Stimulated activated CD8-positive, alpha-beta memory T cell treated with anti-CD3 and anti-CD28 coated beads, Interleukin-4, amount 100 ng/mL, for 48 hours (primary cell): ENCODE measurements around the gene EZH1.
"Not testable (repeated sequence)": the region's sequence is repeated elsewhere in the genome, so short reads cannot be mapped to it uniquely, and the experiment has no call there.

Source experiments
- DNase-seq: peaks from one replicate; pipeline ENCODE4 v3.0.0-alpha.2; 2020

The EZH1 gene

GRCh38 chr17:42769964-42770363, 25.1 kb upstream of the EZH1 start:
- not testable (repeated sequence) for DNase-seq

GRCh38 chr17:42768006-42768405, 23.2 kb upstream of the EZH1 start:
- DNase-seq: not testable (repeated sequence)

GRCh38 chr17:42767512-42767911, 22.7 kb upstream of the EZH1 start:
- DNase-seq: no peak

- DNase-seq: no peak
Observed at GRCh38 chr17:42766124-42766523, 21.3 kb upstream of the EZH1 start.

GRCh38 chr17:42761638-42762037, 16.8 kb upstream of the EZH1 start:
- no peak for DNase-seq

- no peak for DNase-seq
Observed at GRCh38 chr17:42760652-42761581, 16.1 kb upstream of the EZH1 start, which contains the start of gene RAMP2. RAMP2 (plus strand) TSS chr17:42761227; CDS start chr17:42761262, 35 bp downstream.

- DNase-seq: no peak
Observed at GRCh38 chr17:42759982-42760651, 15.3 kb upstream of the EZH1 start.

- no peak for DNase-seq
Observed at GRCh38 chr17:42754782-42755181, 9.9 kb upstream of the EZH1 start.

- DNase-seq: no peak
Observed at GRCh38 chr17:42751628-42752027, 6.8 kb upstream of the EZH1 start.

GRCh38 chr17:42750739-42751344, 6.0 kb upstream of the EZH1 start:
- no peak for DNase-seq

- no peak for DNase-seq
Observed at GRCh38 chr17:42748908-42749798, 4.3 kb upstream of the EZH1 start.

- no peak for DNase-seq
Observed at GRCh38 chr17:42748202-42748907, 3.5 kb upstream of the EZH1 start.

- peak; percentile 79 for DNase-seq
Observed at GRCh38 chr17:42744283-42744805, 496 bp downstream of the EZH1 start.

- no peak for DNase-seq
Observed at GRCh38 chr17:42743595-42744282, 1.1 kb downstream of the EZH1 start.

- DNase-seq: not testable (repeated sequence)
Observed at GRCh38 chr17:42742916-42743315, 1.9 kb downstream of the EZH1 start.

- DNase-seq: no peak
Observed at GRCh38 chr17:42740699-42741098, 4.1 kb downstream of the EZH1 start.

GRCh38 chr17:42725143-42725542, 19.7 kb downstream of the EZH1 start:
- DNase-seq: no peak

- DNase-seq: no peak
Observed at GRCh38 chr17:42723636-42724035, 21.2 kb downstream of the EZH1 start.

GRCh38 chr17:42720996-42721583, 23.8 kb downstream of the EZH1 start:
- DNase-seq: no peak

GRCh38 chr17:42709561-42709960, 35.3 kb downstream of the EZH1 start:
- no peak for DNase-seq

- DNase-seq: no peak
Observed at GRCh38 chr17:42708588-42708987, 36.3 kb downstream of the EZH1 start.
